ENCODE measurements around the gene GPS1. TPM values are rescaled to one million over a fixed set of nuclear protein-coding genes. Genes with fewer than 3 reads are reported as not detected.

GPS1 gene
- total and polyA plus RNA-seq, 2 experiments from 2014 or later = 101 to 160 TPM

DNA sequence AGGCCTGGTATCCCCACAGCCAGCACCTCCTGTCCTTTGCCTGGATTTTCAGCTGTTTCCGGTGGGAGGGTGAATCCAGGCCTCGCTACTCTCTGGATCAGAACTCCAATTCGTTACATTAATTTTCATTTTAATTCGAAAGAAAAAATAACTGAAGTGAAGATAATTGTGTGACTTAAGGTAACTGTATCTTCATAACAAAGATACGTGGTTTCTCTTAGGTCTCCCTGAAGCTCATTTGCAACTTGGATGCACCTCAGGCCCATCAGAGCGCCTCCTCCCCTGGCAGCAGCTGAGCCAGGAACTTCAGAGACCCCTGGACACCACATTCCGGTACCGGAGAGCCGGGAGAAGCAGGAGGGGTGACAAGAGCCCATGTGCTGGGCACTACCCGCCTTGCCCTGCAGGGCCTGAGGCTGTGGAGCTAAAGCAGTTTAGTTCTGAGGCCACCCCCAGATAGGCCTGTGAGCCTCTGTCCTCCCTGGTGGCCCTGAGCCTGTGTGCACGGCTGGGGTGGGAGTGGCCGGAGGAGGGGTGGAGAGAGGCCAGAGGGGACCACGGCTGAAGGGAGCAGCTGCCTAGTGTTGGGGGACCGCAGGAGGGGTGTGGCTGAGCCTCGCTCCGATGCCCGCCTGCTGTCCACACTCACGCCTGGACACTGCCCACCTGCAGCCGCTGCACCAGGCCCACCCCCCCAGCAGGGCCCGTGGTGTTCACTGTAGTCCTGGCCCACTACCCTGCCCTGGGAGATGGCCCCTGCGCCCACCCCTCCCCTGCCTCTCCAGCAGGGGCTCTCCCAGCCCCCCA lies 25.3 kb downstream of the GPS1 start:
- Histone ChIP-seq H3K36me3 (replicated peaks; ENCODE audit: insufficient read depth, low read depth) (no peaks in the 10 kb centered on the region), H2AFZ (no peak overlapping the region), H3K27ac (no peak overlapping the region), H3K4me2 (no peak overlapping the region), H3K79me2 (no peaks in the 10 kb centered on the region), H3K4me3 (no peak overlapping the region), H3K9me2 (replicated peaks; ENCODE audit: insufficient read depth) (no peaks in the 10 kb centered on the region), H4K20me1 (ENCODE audit: insufficient read depth, poor library complexity, severe bottlenecking) (peaks cover 3% of the 10 kb centered on the region), H3K4me1 (ENCODE audit: insufficient read depth) (no peaks in the 10 kb centered on the region), H3K9me3 (ENCODE audit: low read depth) (no peaks in the 10 kb centered on the region), H3K27me3 (no peaks in the 10 kb centered on the region)
- TF ChIP-seq, protein P1, sequence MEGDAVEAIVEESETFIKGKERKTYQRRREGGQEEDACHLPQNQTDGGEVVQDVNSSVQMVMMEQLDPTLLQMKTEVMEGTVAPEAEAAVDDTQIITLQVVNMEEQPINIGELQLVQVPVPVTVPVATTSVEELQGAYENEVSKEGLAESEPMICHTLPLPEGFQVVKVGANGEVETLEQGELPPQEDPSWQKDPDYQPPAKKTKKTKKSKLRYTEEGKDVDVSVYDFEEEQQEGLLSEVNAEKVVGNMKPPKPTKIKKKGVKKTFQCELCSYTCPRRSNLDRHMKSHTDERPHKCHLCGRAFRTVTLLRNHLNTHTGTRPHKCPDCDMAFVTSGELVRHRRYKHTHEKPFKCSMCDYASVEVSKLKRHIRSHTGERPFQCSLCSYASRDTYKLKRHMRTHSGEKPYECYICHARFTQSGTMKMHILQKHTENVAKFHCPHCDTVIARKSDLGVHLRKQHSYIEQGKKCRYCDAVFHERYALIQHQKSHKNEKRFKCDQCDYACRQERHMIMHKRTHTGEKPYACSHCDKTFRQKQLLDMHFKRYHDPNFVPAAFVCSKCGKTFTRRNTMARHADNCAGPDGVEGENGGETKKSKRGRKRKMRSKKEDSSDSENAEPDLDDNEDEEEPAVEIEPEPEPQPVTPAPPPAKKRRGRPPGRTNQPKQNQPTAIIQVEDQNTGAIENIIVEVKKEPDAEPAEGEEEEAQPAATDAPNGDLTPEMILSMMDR (IDR thresholded peaks at IDR 0.05; ENCODE audit: poor library complexity) = no peak
- TF ChIP-seq EZH2 (IDR thresholded peaks at IDR 0.05; ENCODE audit: borderline replicate concordance) = no peak
- 88% methylated on average over 10 of the region's 21 CpGs for WGBS (ENCODE audit: low lambda C conversion rate, missing lambda C conversion rate)
- no peak for DNase-seq (ENCODE audit: low spot score)

DNA sequence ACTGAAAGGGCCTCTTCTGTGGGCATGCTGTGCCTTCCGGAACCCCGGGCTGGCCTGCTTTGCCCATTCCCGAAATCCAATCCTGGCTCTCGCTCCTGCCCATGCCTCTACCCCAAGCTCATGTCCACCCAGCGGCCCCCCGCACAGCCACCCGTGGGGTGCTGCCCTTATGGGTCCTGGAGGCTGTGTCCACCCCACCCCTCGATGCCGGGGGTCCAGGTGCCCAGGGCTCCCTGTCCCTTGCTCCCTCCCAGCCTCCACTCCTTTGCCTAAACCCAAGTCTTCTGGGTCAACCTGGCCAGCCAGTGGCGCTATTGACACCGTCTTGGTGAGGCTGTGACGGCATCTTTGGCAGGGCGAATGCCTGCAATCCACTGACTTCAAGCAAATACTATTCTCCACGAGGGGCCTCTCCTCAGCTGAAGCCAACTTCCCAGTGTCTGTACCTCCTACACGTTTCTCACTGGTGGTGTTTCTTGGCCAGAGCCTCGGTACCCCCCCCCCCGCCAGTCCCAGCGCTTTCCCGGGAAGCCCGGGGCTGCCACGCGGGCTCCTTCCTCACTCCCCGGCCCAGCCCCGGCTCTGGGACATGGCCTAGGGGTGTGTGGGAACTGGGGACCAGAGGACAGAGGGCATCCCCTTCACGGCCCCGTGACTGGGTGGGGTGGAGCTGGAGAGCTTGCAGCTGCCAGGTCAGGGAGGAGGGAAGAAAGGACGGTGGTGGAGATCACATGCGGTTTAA lies 26.1 kb downstream of the GPS1 start:
- TF ChIP-seq, protein P1 (IDR thresholded peaks at IDR 0.05; ENCODE audit: poor library complexity) = no peak
- TF ChIP-seq EZH2 (IDR thresholded peaks at IDR 0.05; ENCODE audit: borderline replicate concordance) (no peak), EZH2phosphoT487 (IDR thresholded peaks at IDR 0.05; ENCODE audit: low read depth, severe bottlenecking, unreplicated experiment) (no peak)

DNA sequence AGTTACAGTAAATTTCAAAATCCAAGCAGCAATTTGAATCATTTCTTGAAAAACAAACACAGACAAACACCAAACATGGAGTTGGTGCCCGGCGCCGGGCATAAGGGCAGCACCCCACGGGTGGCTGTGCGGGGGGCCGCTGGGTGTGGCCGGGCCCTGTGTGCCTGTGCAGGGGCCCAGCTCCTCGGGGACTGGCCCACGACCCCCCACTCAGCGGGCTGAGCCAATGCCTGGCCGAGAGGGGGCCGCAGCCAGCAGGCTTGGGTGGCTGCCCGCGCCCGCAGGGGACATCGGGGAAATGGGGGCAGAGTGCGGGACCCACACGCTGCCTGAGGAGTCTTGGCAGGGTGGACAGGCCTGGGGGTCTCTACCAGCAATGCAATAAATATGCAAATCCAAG lies 26.7 kb downstream of the GPS1 start:
- Histone ChIP-seq H3K79me2 (no peaks in the 10 kb centered on the region), H3K4me2 (no peak overlapping the region), H3K27me3 (no peaks in the 10 kb centered on the region), H3K9me2 (replicated peaks; ENCODE audit: insufficient read depth) (no peaks in the 10 kb centered on the region), H3K4me3 (no peak overlapping the region), H3K36me3 (replicated peaks; ENCODE audit: insufficient read depth, low read depth) (no peaks in the 10 kb centered on the region), H3K27ac (no peak overlapping the region), H3K4me1 (ENCODE audit: insufficient read depth) (no peaks in the 10 kb centered on the region), H4K20me1 (ENCODE audit: insufficient read depth, poor library complexity, severe bottlenecking) (peaks cover 3% of the 10 kb centered on the region), H2AFZ (no peak overlapping the region), H3K9me3 (ENCODE audit: low read depth) (no peaks in the 10 kb centered on the region)
- no peak for DNase-seq (ENCODE audit: low spot score)
- TF ChIP-seq EZH2 (IDR thresholded peaks at IDR 0.05; ENCODE audit: borderline replicate concordance) = no peak
- TF ChIP-seq EZH2phosphoT487 (IDR thresholded peaks at IDR 0.05; ENCODE audit: low read depth, severe bottlenecking, unreplicated experiment) = no peak
- TF ChIP-seq, protein P1 (IDR thresholded peaks at IDR 0.05; ENCODE audit: poor library complexity) = no peak
- 97% methylated on average over 17 of the region's 18 CpGs for WGBS (ENCODE audit: low lambda C conversion rate, missing lambda C conversion rate)

More for the DNA sequence above, 26.1 kb downstream of the GPS1 start:
- Histone ChIP-seq H2AFZ (no peak overlapping the region), H3K9me2 (replicated peaks; ENCODE audit: insufficient read depth) (no peaks in the 10 kb centered on the region), H3K9me3 (ENCODE audit: low read depth) (no peaks in the 10 kb centered on the region), H4K20me1 (ENCODE audit: insufficient read depth, poor library complexity, severe bottlenecking) (peaks cover 3% of the 10 kb centered on the region), H3K27ac (no peak overlapping the region), H3K27me3 (no peaks in the 10 kb centered on the region), H3K4me3 (no peak overlapping the region), H3K4me2 (no peak overlapping the region), H3K4me1 (ENCODE audit: insufficient read depth) (no peaks in the 10 kb centered on the region), H3K36me3 (replicated peaks; ENCODE audit: insufficient read depth, low read depth) (no peaks in the 10 kb centered on the region), H3K79me2 (no peaks in the 10 kb centered on the region)
- WGBS (ENCODE audit: low lambda C conversion rate, missing lambda C conversion rate) = 87% methylated on average over 26 of the region's 28 CpGs
- no peak for DNase-seq (ENCODE audit: low spot score)
